C1 segment of cervical spinal cord (tissue), 14 donors: Measurements from ENCODE around the gene BCCIP.

Experiments used
- DNase-seq, 14 donors: peaks; one replicate each; lab custom pipeline; 2025; lab: John Stamatoyannopoulos, UW

BCCIP gene

DNA sequence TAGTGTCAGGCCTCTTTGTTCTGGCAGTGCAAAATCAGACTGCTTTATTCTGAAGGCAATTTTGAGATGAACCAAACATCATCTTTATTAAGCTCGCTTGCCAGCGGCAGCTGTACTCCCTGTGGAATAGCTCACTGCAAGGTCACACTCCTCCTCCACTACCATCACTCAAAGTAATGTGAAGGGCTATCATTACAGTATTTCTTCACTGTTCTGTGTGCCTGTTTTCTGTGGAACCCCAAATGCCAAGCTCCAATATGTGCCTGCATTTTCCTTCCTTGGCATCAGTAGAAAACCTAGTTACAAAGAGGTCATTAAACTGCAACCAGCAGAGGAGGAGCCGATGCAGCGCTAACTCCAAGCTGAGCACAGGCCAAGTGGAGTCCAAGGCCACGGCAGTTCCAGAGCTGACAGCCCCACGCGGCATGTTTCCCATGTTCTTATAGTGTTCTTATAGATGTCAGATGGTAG is 21.4 kb downstream of the BCCIP start:
- DNase-seq, result peak in 3 of 14 donors; percentile 17 to 31 (median 20)

- DNase-seq, result peak in 1 of 14 donors; percentile 13
Measured at GRCh38 chr10:125845617-125846016, 22.3 kb downstream of the BCCIP start.

DNA sequence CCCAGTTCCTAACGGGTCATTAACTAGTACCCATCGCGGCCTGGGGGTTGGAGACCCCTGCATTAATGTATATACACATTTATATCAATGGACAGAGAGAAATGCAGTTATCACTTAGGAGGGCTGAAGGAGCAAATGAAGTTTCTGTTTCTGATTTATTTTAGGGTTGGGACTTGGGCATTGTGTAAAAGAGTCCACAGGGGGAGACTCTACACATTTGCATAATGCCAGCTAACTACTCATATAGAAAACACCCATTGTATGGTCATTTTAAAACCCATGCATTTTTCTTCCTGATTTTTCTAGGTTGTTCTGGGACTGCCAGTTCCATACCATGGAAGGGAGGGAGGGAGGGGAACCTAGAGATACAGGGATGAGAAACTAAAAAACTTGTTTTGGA is 23.5 kb downstream of the BCCIP start:
- DNase-seq, result no peak

GRCh38 chr10:125848371-125848770 is 25.0 kb downstream of the BCCIP start:
- no peak for DNase-seq

GRCh38 chr10:125848857-125849256 is 25.5 kb downstream of the BCCIP start:
- DNase-seq, result no peak

GRCh38 chr10:125849448-125849847 is 26.1 kb downstream of the BCCIP start:
- DNase-seq, result no peak

DNA sequence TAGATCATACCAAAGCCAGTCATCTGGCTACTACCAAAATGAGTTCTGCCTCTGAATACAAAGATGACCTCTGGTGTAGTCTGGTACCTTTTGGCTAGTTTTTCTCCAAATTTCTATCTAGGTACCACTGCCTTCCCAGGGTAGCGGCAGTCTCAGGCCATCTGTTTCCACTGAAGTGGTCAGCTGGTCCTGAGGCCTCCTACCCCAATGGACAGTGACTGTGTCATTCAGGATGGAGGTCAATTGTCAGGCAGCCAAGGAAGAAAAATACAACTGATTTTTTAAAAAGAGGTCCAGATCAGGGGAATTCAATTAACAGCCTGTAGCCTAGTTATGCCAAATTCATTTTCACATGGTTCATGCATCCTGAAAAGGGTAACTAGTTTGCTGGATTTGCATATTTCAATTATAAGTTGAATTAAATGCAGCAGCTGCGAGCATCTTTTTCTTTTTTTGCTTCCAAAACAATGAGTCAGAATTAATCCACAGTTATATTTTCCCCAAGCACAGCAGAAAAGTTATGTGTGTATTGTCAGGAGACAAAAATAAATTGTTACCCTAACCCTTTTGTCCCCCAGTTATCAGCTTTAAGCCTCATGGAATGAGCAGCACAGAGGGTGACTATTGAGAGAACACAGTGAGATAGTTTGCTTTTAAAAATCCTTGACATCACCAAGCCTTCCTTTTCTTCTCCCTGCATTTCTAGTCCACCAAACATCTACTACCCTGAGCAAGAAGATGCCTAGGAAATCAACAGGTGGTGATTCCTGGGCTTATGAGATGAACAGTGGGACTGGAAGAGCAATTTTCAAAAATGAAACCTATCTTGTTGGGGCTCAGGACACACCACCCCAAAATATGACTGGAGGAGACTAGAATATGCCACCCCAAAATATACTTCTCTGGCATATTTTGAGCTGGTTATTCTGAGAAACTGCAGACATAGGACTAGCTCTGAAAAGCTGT is 27.7 kb downstream of the BCCIP start:
- no peak for DNase-seq

- no peak for DNase-seq
Measured at GRCh38 chr10:125852487-125852886, 29.1 kb downstream of the BCCIP start.

- DNase-seq, result no peak
Measured at GRCh38 chr10:125857185-125857760, 33.9 kb downstream of the BCCIP start.

- no peak for DNase-seq
Measured at GRCh38 chr10:125859128-125859817, 35.9 kb downstream of the BCCIP start.

- no peak for DNase-seq
Measured at GRCh38 chr10:125865120-125865519, 41.8 kb downstream of the BCCIP start.

GRCh38 chr10:125866421-125867029 is 43.2 kb downstream of the BCCIP start:
- DNase-seq, result no peak

- DNase-seq, result no peak
Measured at GRCh38 chr10:125868372-125868975, 45.1 kb downstream of the BCCIP start.

DNA sequence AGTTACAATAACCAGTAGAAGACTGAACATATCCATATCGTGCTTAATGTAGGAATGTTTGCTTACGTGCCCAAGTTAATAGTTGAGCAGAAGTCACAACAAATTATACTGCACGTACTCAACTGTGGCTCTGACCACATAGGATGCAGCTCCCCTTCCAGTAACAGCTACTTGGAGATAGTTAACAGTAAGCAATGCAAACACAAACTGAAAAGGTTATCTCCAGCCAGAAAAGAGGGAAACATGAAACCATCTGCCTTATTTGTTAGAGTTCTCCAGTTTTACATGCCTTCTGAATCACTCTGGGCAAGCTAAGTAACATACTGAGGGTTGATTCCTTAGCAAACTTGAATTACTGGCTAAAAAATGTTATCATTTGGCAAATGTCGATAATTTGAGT is 48.0 kb downstream of the BCCIP start:
- no peak for DNase-seq

DNA sequence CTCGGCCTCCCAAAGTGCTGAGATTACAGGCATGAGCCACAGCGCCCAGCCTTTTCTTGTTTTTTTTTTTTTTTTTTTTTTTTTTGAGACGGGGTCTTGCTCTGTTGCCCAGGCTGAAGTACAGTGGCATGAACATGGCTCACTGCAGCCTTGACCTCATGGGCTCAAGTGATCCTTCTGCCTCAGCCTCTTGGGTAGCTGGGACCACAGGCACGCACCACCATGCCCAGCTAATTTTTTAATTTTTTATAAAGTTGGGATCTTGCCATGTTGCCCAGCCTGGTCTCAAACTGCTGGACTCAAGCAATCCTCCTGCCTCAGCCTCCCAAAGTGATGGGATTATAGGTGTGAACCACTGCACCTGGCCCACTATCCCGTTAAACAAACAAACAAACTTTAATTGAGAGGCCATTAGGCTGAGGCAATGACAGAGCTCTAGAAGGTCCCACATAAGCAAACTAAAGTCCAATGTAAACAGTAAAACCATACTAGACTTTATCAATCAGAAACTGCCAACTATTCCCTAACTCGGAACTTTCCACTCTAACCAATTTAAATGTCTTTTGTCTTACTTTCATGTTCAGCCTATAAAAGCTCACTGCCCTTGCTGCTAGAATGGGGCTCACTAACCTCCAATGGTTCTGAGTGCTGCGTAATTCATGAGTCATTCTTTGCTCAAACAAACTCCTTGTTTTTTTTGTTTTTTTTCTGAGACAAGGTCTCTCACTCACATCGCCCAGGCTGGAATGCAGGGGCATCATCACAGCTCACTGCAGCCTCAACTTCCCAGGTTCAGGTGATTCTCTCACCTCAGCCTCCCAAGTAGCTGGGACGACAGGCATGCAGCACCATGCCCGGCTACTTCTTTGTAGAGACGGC is 55.9 kb downstream of the BCCIP start:
- DNase-seq, result no peak

DNA sequence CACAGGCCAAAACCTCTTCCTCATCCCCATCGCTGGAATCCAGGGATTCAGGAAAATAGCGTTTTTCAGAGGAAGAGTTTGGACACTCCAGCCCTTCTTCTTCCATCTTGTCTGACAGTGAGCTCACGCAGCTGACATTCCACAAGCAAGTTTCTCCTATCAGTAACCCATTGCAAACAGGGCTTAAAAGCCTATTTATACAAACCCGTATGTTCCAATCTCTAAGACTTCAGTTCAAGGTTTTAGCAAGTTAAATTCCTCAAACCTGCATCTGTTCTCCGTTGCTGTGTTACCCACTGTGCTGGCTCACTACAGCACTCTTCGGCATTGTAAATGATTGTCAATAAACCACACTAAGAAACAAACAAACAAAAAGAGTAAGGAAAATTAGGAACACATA is 57.4 kb downstream of the BCCIP start:
- no peak for DNase-seq

DNA sequence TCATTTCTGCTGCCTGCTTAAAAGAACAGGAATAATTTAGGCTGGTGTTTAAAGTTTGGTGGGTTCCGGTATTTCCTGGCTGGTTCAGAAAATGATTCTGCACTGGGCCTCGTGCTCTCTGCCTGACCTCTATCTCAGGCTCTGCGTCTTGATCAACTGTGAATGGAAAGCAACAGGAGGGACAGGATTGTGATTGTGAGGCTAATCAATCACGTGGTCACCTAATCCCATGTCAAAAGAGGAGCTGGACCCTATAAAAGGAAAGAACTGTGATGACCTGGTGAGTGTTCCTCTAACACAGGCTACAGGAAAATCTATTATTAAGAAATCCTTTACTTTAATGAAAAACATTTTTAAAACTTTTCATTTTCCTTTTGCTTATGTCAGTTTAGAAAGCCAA is 57.8 kb downstream of the BCCIP start, which contains the start of gene DHX32:
Gene DHX32 (minus strand): TSS at position 101 of the 400 bp plus-strand sequence. CDS start 468 bp downstream, outside the sequence.
- DNase-seq, result no peak

DNA sequence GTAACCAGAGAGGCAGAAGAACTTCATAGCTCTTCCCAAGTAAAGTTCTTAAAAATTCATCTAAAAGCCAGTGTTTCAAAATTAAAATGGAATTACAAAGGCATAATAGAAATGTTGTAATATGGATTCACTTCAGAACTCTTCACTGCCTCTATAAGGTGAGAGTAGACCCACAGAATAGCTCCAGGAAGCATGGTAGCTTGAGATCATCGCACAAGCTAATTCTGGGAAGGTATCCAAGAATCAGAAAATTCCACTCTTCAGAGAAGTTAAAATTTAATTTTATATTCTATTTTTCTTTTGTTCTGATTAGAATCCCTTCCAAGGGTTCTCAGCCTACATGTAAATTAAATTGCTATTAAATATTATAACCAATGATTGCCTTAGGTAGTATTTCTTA is 59.2 kb downstream of the BCCIP start:
- DNase-seq, result no peak

DNA sequence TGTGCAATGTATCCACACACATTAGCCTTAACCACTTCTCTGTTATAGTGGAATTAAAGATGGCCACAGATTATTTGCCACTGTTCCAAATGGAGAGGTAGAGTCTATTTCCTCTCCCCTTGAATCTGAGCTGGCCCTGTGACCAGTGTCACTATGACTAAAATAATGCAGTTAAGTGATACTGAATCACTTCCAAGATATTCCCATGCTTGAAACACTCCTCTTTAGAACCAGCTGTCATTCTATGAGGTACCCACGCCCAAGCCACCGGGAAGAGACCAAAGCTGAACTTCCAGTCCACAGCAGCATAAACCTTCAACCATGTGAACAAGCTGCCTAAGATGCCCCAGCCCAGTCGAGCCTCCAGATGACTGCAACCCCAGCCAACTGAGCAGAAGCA is 59.9 kb downstream of the BCCIP start:
- DNase-seq, result no peak
